ENCODE measurements around the gene IRS1. TPM values are rescaled to one million over a fixed set of nuclear protein-coding genes. Genes with fewer than 3 reads are reported as not detected.

IRS1 gene
- total RNA-seq, 1 donor from 2014 or later: 11.8 TPM

GRCh38 chr2:226732478-226733188 is 67.0 kb downstream of the IRS1 start:
- DNase-seq (ENCODE audit: low spot score in 2 of 2): no peak

GRCh38 chr2:226730481-226730880 is 69.1 kb downstream of the IRS1 start:
- no peak for DNase-seq (ENCODE audit: low spot score in 2 of 2)
- no peak for FAIRE-seq

More at GRCh38 chr2:226732478-226733188, 67.0 kb downstream of the IRS1 start:
- no peak for FAIRE-seq

GRCh38 chr2:226728996-226729395 is 70.6 kb downstream of the IRS1 start:
- DNase-seq (ENCODE audit: low spot score in 2 of 2): no peak
- FAIRE-seq: no peak

DNA sequence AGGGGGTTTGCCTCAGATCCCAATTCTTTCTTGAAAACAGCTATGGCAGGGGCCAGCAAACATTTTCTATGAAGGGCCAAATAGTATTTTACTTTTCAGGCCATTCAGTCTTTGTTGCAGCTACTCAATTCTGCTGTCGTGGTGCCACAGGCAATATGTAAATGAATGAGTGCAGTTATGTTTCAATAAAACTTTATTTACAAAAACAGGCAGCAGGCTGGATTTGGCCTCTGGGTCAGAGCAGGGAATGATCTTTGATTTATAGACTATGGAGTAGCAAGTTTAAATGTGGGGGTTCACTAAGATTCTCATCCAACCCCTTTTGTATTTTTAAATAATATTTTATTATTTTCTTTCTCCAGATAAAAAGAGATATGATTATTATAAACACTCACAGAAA is 72.4 kb downstream of the IRS1 start:
- DNase-seq (ENCODE audit: low spot score in 2 of 2): no peak
- no peak for FAIRE-seq

DNA sequence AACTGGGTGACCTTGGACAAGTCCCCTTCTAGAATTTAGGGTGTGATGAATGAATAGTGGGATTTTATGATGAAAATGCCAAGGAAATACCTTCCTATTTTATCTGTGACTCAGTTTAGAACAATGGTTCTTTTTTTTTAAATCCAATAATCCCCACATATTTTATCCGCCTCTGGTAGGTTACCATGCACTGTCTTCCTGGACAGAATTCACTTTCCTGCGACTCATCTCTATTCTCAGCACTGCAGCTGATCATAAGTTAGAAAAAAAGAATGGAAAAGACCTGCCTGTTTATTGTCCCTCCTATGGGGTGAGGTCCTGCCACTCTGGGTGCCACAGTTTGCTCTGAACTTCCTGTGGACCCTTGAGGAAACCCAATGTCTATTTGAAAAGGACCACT is 73.1 kb downstream of the IRS1 start:
- no peak for FAIRE-seq
- DNase-seq (ENCODE audit: low spot score in 2 of 2): no peak

DNA sequence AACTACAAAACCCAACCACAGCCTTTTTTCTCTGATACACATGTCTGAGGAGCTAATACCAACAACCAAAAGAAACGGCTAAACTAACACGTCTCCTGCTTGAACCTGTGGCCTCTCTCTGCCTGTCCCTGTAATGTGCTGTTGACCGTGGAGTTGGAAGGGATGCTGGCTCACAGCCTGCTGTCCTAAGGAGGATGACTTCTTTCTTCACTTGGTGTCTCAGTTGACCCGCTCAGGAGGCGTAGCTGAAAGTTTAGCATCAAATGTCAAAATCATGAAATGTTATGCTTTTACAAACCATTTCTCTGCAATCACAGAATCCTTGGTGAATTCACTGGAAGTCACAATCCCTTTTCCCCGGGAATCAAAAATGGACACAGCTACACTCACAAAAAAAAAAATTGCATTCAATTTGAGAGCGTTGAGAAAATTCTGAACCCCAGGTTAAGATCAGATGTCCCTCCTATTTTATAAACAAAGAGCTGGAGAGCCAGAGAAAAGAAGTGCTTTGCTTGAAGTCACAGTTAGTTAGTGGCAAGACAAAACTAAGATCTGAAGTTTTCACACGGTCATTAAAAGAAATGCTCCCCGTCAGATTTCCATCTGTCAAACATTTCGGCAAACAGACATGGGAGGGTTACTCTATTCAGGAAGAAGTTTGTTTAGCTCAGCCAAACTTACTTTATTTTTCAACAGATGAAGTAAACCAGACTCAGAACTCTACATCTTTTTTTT is 74.3 kb downstream of the IRS1 start:
- DNase-seq (ENCODE audit: low spot score in 2 of 2) (no peak), FAIRE-seq (no peak)

DNA sequence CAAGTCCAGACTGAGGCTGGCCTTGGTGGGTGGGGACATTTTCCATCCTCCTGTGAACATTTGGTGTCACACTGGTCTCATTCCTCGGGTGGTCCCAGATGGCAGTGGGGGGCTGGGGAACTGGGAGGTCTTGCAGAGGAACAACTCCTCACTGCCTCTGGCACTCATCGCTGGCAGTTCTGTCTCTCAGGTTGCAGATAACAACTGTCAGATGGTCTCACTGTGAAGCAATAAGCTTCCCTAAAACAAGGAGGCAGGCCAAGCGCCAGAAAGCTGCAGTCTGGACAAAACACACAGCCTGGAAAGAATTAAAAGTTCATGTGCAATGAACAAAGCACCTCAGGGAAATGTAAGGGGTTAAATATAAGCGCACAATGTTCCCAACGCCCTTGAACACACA is 78.1 kb downstream of the IRS1 start:
- DNase-seq (ENCODE audit: low spot score in 2 of 2) (no peak), FAIRE-seq (no peak)

GRCh38 chr2:226720948-226721347 is 78.7 kb downstream of the IRS1 start:
- FAIRE-seq (no peak), DNase-seq (ENCODE audit: low spot score in 2 of 2) (no peak)

DNA sequence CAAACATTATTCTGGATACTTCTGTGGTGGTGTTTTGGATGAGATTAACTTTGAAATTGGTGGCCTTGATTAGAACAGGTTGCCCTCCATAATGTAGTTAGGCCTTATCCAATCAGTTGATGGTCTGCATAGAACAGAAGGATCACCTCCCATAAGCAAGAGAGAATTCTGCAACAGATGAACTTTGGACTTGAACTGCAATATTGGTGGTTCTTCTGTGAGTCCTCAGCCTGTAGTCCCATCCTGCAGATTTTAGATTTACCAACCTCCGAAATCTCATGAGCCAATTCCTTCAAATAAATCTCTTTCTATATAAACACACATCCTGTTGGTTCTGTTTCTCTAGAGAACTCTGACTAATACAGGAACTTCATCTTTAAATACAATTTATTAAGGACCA is 81.9 kb downstream of the IRS1 start:
- DNase-seq (ENCODE audit: low spot score in 2 of 2): no peak
- no peak for FAIRE-seq

- DNase-seq (ENCODE audit: low spot score in 2 of 2) (no peak), FAIRE-seq (no peak)
Measured at GRCh38 chr2:226716126-226716525, 83.5 kb downstream of the IRS1 start.

DNA sequence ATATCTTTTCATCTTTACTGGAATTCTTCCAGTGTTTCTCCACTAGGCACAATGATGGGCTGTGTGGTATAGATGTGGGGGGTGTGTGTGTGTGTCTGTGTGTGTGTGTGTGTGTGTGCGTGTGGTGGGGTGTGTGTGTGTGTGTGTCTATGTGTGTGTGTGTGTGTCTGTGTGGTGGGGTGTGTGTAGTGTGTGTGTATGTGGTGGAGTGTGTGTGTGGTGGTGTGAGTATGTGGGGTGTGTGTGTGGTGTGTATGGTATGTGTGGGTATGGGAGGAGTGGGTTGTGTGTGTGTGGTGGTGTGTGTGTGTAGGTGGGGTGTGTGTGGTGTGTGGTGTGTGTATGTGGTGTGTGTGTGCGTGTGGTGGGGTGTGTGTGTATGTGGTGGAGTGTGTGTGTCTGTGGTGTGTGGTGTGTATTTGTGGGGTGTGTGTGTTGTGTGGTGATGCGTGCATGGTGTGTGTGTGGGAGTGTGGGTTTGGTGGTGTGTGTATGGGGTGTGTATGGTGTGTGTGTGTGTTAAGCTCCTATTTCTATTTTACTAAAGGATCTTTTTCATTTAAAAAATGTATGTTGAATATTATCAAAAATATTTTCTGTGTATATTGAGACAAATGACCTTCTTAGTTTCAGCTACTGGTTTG is 84.2 kb downstream of the IRS1 start:
- FAIRE-seq (no peak), DNase-seq (ENCODE audit: low spot score in 2 of 2) (no peak)

DNA sequence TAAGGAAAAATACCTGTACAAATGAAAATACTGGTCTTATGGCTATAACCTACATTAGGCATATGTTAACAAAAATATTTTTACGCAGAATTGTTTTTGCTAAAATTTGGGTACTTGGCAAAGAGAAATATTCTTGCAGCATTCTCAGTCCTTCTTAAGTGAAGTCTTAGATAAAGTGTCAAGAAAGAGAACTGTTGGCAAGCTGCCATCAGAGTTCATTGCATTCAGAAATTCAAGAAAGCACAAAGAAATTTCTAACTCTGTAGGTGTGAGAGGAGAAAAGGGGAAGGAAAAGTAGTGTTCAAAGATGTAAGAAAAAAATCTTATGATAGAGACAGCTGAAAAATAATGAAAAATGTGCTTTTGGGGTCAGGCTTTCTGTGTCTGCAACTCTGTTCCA is 86.7 kb downstream of the IRS1 start:
- no peak for FAIRE-seq
- no peak for DNase-seq (ENCODE audit: low spot score in 2 of 2)

- DNase-seq (ENCODE audit: low spot score in 2 of 2): no peak
- no peak for FAIRE-seq
Measured at GRCh38 chr2:226711606-226712296, 87.9 kb downstream of the IRS1 start.

DNA sequence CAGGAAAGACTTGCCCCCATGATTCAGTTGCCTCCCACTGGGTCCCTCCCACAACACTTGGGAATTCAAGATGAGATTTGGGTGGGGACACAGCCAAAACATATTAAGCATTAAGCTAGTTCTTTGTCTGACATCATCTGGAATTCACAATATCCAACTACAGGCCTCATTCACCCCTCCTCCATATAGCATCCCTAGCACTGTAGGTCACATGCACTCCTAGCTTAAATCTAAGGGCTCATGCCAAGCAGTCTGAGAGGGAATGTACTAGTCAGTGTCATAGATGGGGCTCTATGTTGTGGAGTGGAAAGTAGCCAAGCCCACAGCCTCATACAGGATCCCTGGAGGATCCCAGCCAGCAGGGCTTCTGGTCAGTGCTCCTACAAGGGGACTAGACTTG is 92.1 kb downstream of the IRS1 start:
- FAIRE-seq (no peak), DNase-seq (ENCODE audit: low spot score in 2 of 2) (no peak)

DNA sequence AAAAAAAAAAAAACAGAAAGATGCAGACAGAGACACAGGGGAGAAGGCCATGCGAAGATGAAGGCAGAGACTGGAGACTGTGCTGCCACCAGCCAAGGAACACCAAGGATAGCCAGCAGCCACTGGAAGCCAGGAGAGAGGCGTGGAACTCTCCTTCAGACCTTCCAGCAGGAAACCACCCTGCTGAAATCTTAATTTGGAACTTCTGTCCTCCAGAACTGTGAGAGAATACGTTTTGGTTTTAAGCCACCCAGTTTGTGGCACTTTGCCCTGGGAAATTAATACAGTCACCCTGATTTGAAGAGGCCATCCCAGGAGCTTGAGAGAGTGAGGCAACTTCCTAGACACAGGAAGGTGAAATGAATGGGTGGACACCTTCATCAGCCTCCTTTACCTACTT is 93.7 kb downstream of the IRS1 start:
- no peak for DNase-seq (ENCODE audit: low spot score in 2 of 2)
- FAIRE-seq: no peak

DNA sequence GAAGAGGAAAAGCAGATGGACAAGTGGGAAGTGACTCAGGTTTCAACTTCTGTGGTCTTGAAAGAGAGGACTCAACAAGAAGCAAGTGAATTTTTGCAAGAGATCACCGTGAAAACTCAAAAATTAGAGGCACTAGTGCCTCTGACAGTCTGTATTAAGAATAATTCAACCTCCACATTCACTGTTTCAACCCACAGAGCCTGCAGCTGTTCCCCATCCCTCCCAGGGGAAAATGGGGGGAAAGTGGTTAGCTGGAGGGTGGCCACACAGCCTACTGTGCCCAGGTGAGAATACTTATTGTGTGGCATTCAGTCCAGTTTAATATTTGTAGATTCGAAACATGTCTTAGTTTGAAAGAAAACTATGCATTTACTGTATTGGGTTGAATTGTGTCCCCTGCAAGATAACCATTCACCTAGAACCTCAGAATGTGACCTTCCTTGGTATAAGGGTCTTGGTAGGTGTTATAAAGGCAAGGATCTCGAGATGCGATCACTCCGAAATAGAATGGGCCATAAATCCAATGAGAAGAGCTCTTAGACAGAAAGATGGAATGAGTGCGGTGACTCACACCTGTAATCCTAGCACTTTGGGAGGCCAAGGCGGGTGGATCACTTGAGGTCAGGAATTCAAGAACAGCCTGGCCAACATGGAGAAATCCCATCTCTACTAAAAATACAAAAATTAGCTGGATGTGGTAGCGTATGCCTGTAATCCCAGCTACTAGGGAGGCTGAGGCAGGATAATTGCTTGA is 94.3 kb downstream of the IRS1 start:
- no peak for DNase-seq (ENCODE audit: low spot score in 2 of 2)
- FAIRE-seq: no peak

DNA sequence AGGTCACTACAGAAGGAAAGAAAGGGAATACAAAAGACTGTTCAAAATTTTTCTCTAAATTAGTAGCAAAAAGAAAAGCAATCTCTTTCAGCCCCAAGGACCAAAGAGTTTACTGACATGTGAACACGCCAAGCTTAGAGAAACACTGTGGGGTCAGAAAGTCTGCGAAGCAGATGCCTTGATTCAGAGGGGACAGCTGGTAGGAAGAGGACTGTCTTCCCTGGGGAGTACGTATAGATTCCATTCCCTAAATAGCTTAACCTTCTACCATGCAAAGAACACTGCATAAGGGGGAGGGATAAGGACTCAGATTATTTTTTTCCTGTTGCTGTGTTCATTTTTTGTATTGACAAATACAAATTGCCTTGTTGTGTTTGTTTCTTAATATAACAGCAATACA is 96.1 kb downstream of the IRS1 start:
- DNase-seq (ENCODE audit: low spot score in 2 of 2) (no peak), FAIRE-seq (no peak)

DNA sequence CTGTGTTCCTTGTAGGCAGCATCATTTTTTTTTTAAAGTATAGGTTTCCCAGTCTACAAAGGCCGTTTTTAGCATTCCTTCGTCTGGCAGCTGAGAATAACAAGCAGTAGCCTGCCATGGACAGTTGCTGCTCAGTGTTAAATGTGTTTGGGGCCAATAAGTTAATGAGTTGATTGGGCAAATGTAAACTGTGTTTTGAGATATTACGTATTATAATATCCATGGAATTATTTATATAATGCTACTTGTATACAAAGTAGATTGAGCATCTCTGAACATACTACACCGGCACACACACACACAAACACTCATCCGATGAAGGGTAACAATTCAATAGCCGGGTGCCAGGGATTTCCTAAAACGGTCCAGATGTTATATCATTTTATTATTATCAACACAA is 97.2 kb downstream of the IRS1 start:
- FAIRE-seq (no peak), DNase-seq (ENCODE audit: low spot score in 2 of 2) (no peak)

DNA sequence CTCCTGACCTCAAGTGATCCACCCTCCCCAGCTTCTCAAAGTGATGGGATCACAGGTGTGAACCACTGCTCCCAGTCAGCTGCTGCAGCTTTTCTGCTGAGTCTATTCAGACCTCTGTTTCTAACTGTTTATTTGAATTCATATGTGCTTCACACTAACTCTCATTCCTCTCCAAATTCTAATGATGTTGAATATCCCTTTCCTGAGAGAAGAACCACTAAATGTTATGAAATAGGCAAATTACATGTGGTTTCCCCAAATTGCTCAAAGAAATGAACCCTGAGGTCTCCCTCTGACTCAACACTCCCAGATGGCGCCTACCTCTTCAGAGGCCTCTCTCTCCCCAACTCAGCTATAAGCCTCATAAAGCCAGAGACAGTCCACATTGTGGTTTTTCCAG is 98.6 kb downstream of the IRS1 start:
- no peak for FAIRE-seq
- no peak for DNase-seq (ENCODE audit: low spot score in 2 of 2)

DNA sequence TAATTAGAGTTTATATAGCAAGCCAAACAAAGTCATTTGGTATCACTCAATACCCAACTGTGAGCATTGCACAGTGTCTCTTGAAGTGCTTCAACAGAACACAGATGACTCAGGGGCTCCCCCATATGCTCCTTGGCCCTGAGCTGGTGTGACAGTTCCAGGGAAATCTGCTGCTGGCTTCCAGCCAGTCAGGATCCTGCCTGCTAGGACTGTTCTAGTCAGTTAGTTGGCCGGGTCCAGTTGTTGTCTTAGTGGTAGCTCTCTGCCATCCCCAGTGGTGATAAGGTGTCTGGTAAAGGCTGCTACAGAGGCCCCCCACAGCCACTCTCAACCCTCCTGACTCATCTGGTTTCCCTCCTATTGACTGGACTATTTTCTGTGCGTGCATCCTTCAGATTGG is 100.3 kb downstream of the IRS1 start:
- no peak for DNase-seq (ENCODE audit: low spot score in 2 of 2)
- FAIRE-seq: no peak

Data from frontal cortex (tissue), 4 donors.